ENCODE results near the gene RDH16. TPM values are rescaled to one million over a fixed set of nuclear protein-coding genes. Genes with fewer than 3 reads are reported as not detected.
"Not testable (repeated sequence)": the region's sequence is repeated elsewhere in the genome, so short reads cannot be mapped to it uniquely, and the experiment has no call there.

RDH16 gene
- total RNA-seq, 1 donor from 2014 or later, result 0.27 TPM

DNA sequence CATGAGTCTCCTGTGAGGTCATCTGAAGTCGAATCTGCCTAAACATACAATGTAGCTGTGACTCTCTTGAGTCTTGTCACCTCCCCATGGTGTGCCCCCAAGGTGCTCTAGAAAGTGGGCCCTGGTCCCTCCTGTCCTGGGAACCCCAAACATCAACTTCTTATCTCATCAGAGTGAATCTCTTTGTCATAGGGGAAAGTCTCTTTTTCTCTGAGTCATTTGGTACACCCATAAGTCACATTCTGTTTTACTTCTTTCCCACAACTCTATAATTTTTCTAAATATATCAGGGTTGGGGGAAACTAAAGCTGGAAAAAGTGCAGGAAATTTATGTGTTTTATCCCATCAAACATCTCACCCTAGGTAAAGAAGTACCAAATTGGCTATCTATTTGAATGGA is 36.1 kb downstream of the RDH16 start:
- no peak for TF ChIP-seq CTCF (IDR thresholded peaks at IDR 0.05)
- no peaks in the 10 kb centered on the region for H3K4me1 Mint-ChIP-seq (ENCODE audit: unreplicated experiment)
- no peak for DNase-seq (ENCODE audit: extremely low spot score, unreplicated experiment)
- peaks cover 39% of the 10 kb centered on the region for H3K27me3 Mint-ChIP-seq (ENCODE audit: unreplicated experiment)
- no peaks in the 10 kb centered on the region for H3K36me3 Mint-ChIP-seq (ENCODE audit: unreplicated experiment)
- no peak overlapping the region for H3K27ac Mint-ChIP-seq (ENCODE audit: unreplicated experiment)
- no peak overlapping the region for H3K4me3 Mint-ChIP-seq (ENCODE audit: unreplicated experiment)
- peaks cover 8% of the 10 kb centered on the region for H3K9me3 Mint-ChIP-seq (ENCODE audit: unreplicated experiment)

DNA sequence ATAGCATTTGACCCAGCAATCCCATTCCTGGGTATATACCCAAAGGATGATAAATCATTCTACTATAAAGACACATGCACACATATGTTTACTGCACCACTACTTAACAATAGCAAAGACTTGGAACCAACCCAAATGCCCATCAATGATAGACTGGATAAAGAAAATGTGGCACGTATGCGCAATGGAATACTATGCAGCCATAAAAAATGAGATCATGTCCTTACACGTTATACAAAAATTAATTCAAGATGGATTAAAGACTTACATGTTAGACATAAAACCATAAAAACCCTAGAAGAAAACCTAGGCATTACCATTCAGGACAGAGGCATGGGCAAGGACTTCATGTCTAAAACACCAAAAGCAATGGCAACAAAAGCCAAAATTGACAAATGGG is 39.3 kb downstream of the RDH16 start:
- not testable (repeated sequence) for H3K36me3 Mint-ChIP-seq (ENCODE audit: unreplicated experiment); H3K27ac Mint-ChIP-seq (ENCODE audit: unreplicated experiment); DNase-seq (ENCODE audit: extremely low spot score, unreplicated experiment); H3K4me1 Mint-ChIP-seq (ENCODE audit: unreplicated experiment); H3K9me3 Mint-ChIP-seq (ENCODE audit: unreplicated experiment); H3K4me3 Mint-ChIP-seq (ENCODE audit: unreplicated experiment)
- peaks cover 35% of the 10 kb centered on the region for H3K27me3 Mint-ChIP-seq (ENCODE audit: unreplicated experiment)

DNA sequence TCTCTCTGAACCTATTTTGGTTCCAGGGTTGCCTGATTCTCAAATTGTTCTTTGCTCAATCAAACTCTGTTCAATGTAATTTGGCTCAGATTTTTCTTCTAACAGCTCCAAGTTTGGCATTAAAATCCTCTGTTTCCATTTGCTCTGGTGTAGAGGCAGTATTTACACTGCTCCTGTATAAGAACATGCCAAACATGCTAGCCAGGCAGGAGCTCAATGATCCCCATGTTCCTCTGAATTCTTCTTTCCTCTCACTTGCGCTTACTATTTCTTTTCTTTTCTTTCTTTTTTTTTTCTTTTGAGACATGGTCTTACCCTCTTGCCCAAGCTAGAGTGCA is 40.4 kb downstream of the RDH16 start:
- Mint-ChIP-seq H3K9me3 (ENCODE audit: unreplicated experiment) (peaks cover 8% of the 10 kb centered on the region), H3K36me3 (ENCODE audit: unreplicated experiment) (no peaks in the 10 kb centered on the region), H3K4me3 (ENCODE audit: unreplicated experiment) (no peak overlapping the region), H3K4me1 (ENCODE audit: unreplicated experiment) (no peaks in the 10 kb centered on the region), H3K27ac (ENCODE audit: unreplicated experiment) (no peak overlapping the region), H3K27me3 (ENCODE audit: unreplicated experiment) (peaks cover 27% of the 10 kb centered on the region)
- no peak for TF ChIP-seq CTCF (IDR thresholded peaks at IDR 0.05)
- no peak for DNase-seq (ENCODE audit: extremely low spot score, unreplicated experiment)

DNA sequence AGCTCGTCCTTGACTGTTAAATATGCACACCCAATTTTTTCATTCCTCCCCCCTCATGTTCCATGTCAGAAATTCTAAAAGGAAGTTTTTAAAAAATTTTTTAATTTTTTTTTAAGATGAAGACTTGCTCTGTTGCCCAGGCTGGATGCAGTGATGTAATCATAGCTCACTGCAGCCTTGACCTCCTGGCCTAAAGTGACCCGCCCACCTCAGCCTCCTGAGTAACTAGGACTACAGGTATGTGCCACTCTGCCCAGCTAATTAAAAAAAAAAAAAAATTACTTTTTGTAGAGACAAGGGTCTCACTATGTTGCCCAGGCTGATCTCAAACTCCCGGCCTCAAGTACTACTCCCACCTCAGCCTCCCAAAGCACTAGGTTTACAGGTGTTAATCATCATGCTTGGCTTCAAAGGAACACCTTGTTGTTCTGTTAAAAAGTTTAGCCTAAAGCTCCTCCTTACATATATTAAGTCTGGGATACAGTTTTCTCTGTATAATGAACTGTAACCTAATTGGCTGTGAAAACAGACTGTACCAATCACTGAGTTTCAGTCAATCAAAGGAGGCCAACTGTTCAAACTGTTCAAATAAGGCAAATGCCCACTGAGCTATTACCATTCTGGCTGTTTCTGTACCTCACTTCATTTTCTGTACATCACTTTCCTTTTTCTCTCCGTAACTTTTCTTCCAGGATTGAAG is 41.0 kb downstream of the RDH16 start:
- TF ChIP-seq CTCF (IDR thresholded peaks at IDR 0.05), result no peak
- Mint-ChIP-seq H3K4me1 (ENCODE audit: unreplicated experiment) (no peaks in the 10 kb centered on the region), H3K4me3 (ENCODE audit: unreplicated experiment) (no peak overlapping the region), H3K27ac (ENCODE audit: unreplicated experiment) (no peak overlapping the region), H3K9me3 (ENCODE audit: unreplicated experiment) (peaks cover 8% of the 10 kb centered on the region), H3K27me3 (ENCODE audit: unreplicated experiment) (peaks cover 28% of the 10 kb centered on the region), H3K36me3 (ENCODE audit: unreplicated experiment) (no peaks in the 10 kb centered on the region)
- no peak for DNase-seq (ENCODE audit: extremely low spot score, unreplicated experiment)

GRCh38 chr12:56914724-56915123 is 42.7 kb downstream of the RDH16 start:
- no peak for DNase-seq (ENCODE audit: extremely low spot score, unreplicated experiment)
- Mint-ChIP-seq H3K4me3 (ENCODE audit: unreplicated experiment) (no peak overlapping the region), H3K27me3 (ENCODE audit: unreplicated experiment) (peaks cover 34% of the 10 kb centered on the region), H3K9me3 (ENCODE audit: unreplicated experiment) (peaks cover 3% of the 10 kb centered on the region), H3K27ac (ENCODE audit: unreplicated experiment) (no peak overlapping the region), H3K4me1 (ENCODE audit: unreplicated experiment) (no peaks in the 10 kb centered on the region), H3K36me3 (ENCODE audit: unreplicated experiment) (no peaks in the 10 kb centered on the region)
- no peak for TF ChIP-seq CTCF (IDR thresholded peaks at IDR 0.05)

- H3K27me3 Mint-ChIP-seq (ENCODE audit: unreplicated experiment), result peaks cover 37% of the 10 kb centered on the region
- no peak for DNase-seq (ENCODE audit: extremely low spot score, unreplicated experiment)
- no peak overlapping the region for H3K27ac Mint-ChIP-seq (ENCODE audit: unreplicated experiment)
- TF ChIP-seq CTCF (IDR thresholded peaks at IDR 0.05), result no peak
- no peaks in the 10 kb centered on the region for H3K36me3 Mint-ChIP-seq (ENCODE audit: unreplicated experiment)
- no peak overlapping the region for H3K4me3 Mint-ChIP-seq (ENCODE audit: unreplicated experiment)
- no peaks in the 10 kb centered on the region for H3K4me1 Mint-ChIP-seq (ENCODE audit: unreplicated experiment)
- peaks cover 6% of the 10 kb centered on the region for H3K9me3 Mint-ChIP-seq (ENCODE audit: unreplicated experiment)
These were observed 43.2 kb downstream of the RDH16 start for GRCh38 chr12:56914256-56914655.

- DNase-seq (ENCODE audit: extremely low spot score, unreplicated experiment); H3K36me3 Mint-ChIP-seq (ENCODE audit: unreplicated experiment); H3K27ac Mint-ChIP-seq (ENCODE audit: unreplicated experiment); H3K4me1 Mint-ChIP-seq (ENCODE audit: unreplicated experiment); H3K4me3 Mint-ChIP-seq (ENCODE audit: unreplicated experiment); H3K9me3 Mint-ChIP-seq (ENCODE audit: unreplicated experiment): not testable (repeated sequence)
- peaks cover 41% of the 10 kb centered on the region for H3K27me3 Mint-ChIP-seq (ENCODE audit: unreplicated experiment)
These were observed 48.0 kb downstream of the RDH16 start for GRCh38 chr12:56909403-56909802.
